Endothelial cell (in vitro differentiated cells): ENCODE data around the gene KDM8. TPM values are rescaled to one million over a fixed set of nuclear protein-coding genes. Genes with fewer than 3 reads are reported as not detected.

ENCODE experiments used
- DNase-seq: peaks from one replicate; pipeline ENCODE4 v3.0.0; 2021; ENCODE audit warnings: low spot score
- H3K27ac Mint-ChIP-seq: one replicate; pipeline ENCODE4 v1.8.0; 2021; ENCODE audit warnings: mixed read lengths, inconsistent platforms; ENCODE audit not compliant: unreplicated experiment
- H3K27me3 Mint-ChIP-seq: one replicate; pipeline ENCODE4 v1.8.0; 2021; ENCODE audit warnings: mild to moderate bottlenecking, moderate library complexity, mixed read lengths, inconsistent platforms; ENCODE audit not compliant: unreplicated experiment
- H3K36me3 Mint-ChIP-seq: one replicate; pipeline ENCODE4 v1.8.0; 2021; ENCODE audit warnings: mild to moderate bottlenecking, low read depth, mixed read lengths, inconsistent platforms; ENCODE audit not compliant: unreplicated experiment
- H3K4me1 Mint-ChIP-seq: one replicate; pipeline ENCODE4 v1.8.0; 2021; ENCODE audit warnings: mild to moderate bottlenecking, mixed read lengths, inconsistent platforms; ENCODE audit not compliant: unreplicated experiment
- H3K4me3 Mint-ChIP-seq: one replicate; pipeline ENCODE4 v1.8.0; 2021; ENCODE audit warnings: mild to moderate bottlenecking, mixed read lengths, inconsistent platforms; ENCODE audit not compliant: unreplicated experiment
- H3K9me3 Mint-ChIP-seq: one replicate; pipeline ENCODE4 v1.8.0; 2021; ENCODE audit warnings: mixed read lengths, inconsistent platforms; ENCODE audit not compliant: unreplicated experiment
- CTCF ChIP-seq: fragments of 200-600 bp; sonication (generic); IDR thresholded peaks from one replicate; pipeline ENCODE4 v1.5.0; 2021; ENCODE audit warnings: antibody characterized with exemption; ENCODE audit not compliant: unreplicated experiment
- total RNA-seq: library from RNA; stranded (reverse); fragmentation: NEBNext Ultra II Directional; extraction: Animal tissue kit (Norgen Biotek cat#: 25700); gene quantifications from one replicate; pipeline ENCODE4 v1.2.1, GENCODE V29; 2021; ENCODE audit not compliant: unreplicated experiment

KDM8 gene
- total RNA-seq, 1 donor from 2014 or later = 5.7 TPM

GRCh38 chr16:27215660-27216059 is 12.3 kb downstream of the KDM8 start:
- Mint-ChIP-seq H3K4me3 (no peak overlapping the region), H3K27ac (peak overlapping the region; percentile 36), H3K27me3 (peaks cover 6% of the 10 kb centered on the region), H3K36me3 (peaks cover 4% of the 10 kb centered on the region), H3K9me3 (no peaks in the 10 kb centered on the region), H3K4me1 (no peaks in the 10 kb centered on the region)
- TF ChIP-seq CTCF = no peak
- DNase-seq = no peak

DNA sequence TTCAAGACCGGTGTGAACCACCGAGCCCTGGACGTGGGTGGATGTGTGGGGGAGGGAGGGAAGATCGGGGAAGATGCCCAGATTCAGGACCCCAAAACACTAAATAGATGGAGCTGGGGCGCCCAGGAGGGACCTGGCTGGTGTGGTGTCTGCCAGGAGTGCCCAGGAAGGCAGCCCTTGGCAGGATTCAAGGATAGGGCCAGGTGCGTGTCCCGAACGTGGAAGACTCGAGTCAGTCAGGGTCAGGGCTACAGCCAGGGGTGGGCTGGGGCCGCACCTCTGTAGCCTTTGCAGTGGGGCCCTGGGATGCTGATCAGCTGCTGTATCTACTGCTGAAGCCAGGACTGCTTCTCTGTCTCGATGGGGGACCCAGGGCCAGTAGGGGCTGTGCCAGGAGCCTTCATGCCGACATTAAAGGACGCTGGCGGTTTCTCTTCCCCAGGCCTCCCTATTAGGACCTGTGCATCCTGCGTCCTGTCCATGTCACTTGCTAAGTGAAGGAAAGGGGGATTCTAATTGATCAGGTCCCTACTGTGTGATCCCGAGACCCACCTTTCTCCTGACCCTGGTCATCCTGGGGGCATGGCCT is 13.1 kb downstream of the KDM8 start:
- DNase-seq = no peak
- Mint-ChIP-seq H3K9me3 (no peaks in the 10 kb centered on the region), H3K27me3 (peaks cover 6% of the 10 kb centered on the region), H3K4me3 (no peak overlapping the region), H3K27ac (no peak overlapping the region), H3K4me1 (no peaks in the 10 kb centered on the region), H3K36me3 (peaks cover 4% of the 10 kb centered on the region)
- no peak for TF ChIP-seq CTCF

DNA sequence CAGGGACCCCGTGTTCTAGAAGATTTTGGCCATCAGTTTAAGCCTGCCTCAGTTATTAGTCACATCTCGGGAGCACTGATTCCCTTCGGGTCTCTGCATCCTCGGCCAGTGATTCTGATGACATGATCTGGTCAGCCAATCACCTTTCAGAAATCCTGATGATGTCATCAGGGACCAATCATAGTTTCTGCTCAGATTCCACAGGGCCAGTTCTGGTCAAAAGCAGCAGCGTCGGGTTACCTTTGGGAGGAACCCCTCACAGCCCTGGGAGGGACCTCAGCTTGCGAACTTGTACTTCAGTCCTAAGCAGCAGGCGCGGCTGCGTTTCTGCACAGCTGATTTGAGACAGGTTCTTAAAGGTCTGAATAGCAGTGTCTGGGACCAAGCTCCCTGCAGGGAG is 13.9 kb downstream of the KDM8 start:
- peaks cover 4% of the 10 kb centered on the region for H3K27me3 Mint-ChIP-seq
- H3K36me3 Mint-ChIP-seq = peaks cover 4% of the 10 kb centered on the region
- TF ChIP-seq CTCF = no peak
- no peaks in the 10 kb centered on the region for H3K9me3 Mint-ChIP-seq
- H3K27ac Mint-ChIP-seq = no peak overlapping the region
- DNase-seq = no peak
- H3K4me3 Mint-ChIP-seq = no peak overlapping the region
- no peaks in the 10 kb centered on the region for H3K4me1 Mint-ChIP-seq

- no peak for TF ChIP-seq CTCF
- Mint-ChIP-seq H3K27me3 (peaks cover 1% of the 10 kb centered on the region), H3K4me1 (no peaks in the 10 kb centered on the region), H3K4me3 (no peak overlapping the region), H3K36me3 (peaks cover 4% of the 10 kb centered on the region), H3K9me3 (no peaks in the 10 kb centered on the region), H3K27ac (no peak overlapping the region)
- no peak for DNase-seq
These were observed 15.4 kb downstream of the KDM8 start for GRCh38 chr16:27218756-27219155.

DNA sequence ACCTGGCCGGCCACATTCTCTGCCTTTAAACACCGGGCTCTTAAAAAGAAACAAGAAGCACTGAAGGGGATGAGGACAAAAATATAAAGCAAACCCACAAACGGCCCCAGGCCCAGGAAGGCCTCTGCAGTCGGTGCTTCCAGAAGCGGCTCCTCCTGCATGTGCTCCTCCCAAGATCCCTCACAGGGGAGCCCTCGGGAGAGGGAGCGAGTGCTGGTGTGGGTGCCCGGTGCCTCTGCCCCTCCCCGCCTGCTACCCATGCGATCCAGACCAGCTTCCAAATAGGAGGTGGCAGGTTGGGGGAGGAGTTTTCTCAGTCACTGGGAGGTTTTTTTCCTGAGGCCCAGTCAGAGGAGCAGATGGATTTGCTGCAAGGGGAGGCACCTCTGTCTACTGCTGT is 15.8 kb downstream of the KDM8 start:
- H3K4me1 Mint-ChIP-seq = no peaks in the 10 kb centered on the region
- no peaks in the 10 kb centered on the region for H3K9me3 Mint-ChIP-seq

More for the DNA sequence above, 15.8 kb downstream of the KDM8 start:
- no peak overlapping the region for H3K27ac Mint-ChIP-seq
- no peak for DNase-seq
- TF ChIP-seq CTCF = no peak
- peaks cover 7% of the 10 kb centered on the region for H3K36me3 Mint-ChIP-seq
- peaks cover 3% of the 10 kb centered on the region for H3K27me3 Mint-ChIP-seq
- no peak overlapping the region for H3K4me3 Mint-ChIP-seq
